ENCODE measurements around the gene GSTT2. TPM values are rescaled to one million over a fixed set of nuclear protein-coding genes. Genes with fewer than 3 reads are reported as not detected.
"Not testable (repeated sequence)": the region's sequence is repeated elsewhere in the genome, so short reads cannot be mapped to it uniquely, and the experiment has no call there.

GSTT2 gene
- total and polyA plus RNA-seq, 2 experiments from 2014 or later = 5.0 to 5.2 TPM

GRCh38 chr22:23970816-23971486 lies 9.0 kb upstream of the GSTT2 start:
- Histone ChIP-seq H3K4me3 (no peak overlapping the region), H3K27me3 (no peaks in the 10 kb centered on the region)

DNA sequence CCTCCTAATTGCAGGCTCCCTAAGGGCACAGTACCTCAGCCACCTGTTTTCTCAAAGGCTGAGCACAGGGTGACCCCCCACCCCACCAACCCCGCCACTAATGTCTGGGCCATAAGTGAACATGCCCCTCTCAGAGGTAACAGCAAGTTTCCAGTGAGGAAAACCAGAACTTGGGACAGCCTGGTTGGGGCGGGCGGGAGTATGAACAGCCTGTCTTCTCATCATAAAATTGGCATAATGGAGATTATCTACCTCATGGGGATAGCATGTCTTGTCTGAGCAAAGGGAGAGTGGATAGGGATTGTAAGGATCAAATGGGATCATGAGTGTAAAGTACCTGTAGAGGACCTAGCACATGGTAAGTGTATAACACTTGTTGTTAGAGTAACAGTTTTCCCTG lies 8.0 kb upstream of the GSTT2 start:
- peaks cover 15% of the 10 kb centered on the region for H3K36me3 ChIP-seq
- not testable (repeated sequence) for DNase-seq (ENCODE audit: low read depth in 1 of 2, low spot score in 1 of 2); H3K27me3 ChIP-seq; H3K4me1 ChIP-seq (ENCODE audit: low read depth); H3K9me3 ChIP-seq (ENCODE audit: low read depth); H3K4me3 ChIP-seq
- peak overlapping the region; percentile 48 for H3K27ac ChIP-seq

More at GRCh38 chr22:23970816-23971486, 9.0 kb upstream of the GSTT2 start:
- Histone ChIP-seq H3K4me1 (ENCODE audit: low read depth) (no peaks in the 10 kb centered on the region), H3K9me3 (ENCODE audit: low read depth) (no peaks in the 10 kb centered on the region), H3K36me3 (peaks cover 15% of the 10 kb centered on the region), H3K27ac (peak overlapping the region; percentile 43)
- no peak for TF ChIP-seq CTCF (IDR thresholded peaks at IDR 0.05; ENCODE audit: low read depth, low read length)
- DNase-seq (ENCODE audit: low read depth in 1 of 2, low spot score in 1 of 2) = no peak

DNA sequence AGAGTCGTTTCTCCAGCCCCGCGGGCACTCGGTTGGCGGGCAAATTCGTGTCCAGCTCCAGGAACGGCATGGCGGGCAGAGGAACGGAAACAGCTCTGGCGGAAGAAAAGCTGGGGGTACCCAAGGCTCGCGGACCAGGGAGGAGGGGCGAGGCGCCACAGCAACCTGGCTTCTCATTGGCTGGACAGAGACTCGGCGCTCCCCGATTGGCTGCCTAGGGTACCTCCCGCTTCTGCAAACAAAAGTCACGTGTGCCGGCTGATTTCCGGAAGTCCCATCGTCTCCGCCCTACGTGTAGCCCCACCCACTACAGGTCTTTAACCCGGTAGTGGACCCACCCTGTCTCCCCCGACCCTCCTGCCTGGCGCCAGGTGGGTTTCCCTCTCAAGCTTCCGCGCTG lies 5.6 kb upstream of the GSTT2 start, which contains the start of gene DDT:
TSS of gene DDT (minus strand) at position 97 of the 400 bp plus-strand sequence. CDS start at position 70, 27 bp downstream.
- not testable (repeated sequence) for DNase-seq (ENCODE audit: low read depth in 1 of 2, low spot score in 1 of 2); H3K27ac ChIP-seq; H3K27me3 ChIP-seq; H3K9me3 ChIP-seq (ENCODE audit: low read depth); H3K4me1 ChIP-seq (ENCODE audit: low read depth); H3K4me3 ChIP-seq
- H3K36me3 ChIP-seq = peaks cover 12% of the 10 kb centered on the region

- H3K36me3 ChIP-seq = peaks cover 11% of the 10 kb centered on the region
- H3K27ac ChIP-seq; H3K27me3 ChIP-seq; H3K4me3 ChIP-seq; H3K4me1 ChIP-seq (ENCODE audit: low read depth); H3K9me3 ChIP-seq (ENCODE audit: low read depth); DNase-seq (ENCODE audit: low read depth in 1 of 2, low spot score in 1 of 2): not testable (repeated sequence)
Measured at GRCh38 chr22:23974836-23975352, 5.0 kb upstream of the GSTT2 start.

DNA sequence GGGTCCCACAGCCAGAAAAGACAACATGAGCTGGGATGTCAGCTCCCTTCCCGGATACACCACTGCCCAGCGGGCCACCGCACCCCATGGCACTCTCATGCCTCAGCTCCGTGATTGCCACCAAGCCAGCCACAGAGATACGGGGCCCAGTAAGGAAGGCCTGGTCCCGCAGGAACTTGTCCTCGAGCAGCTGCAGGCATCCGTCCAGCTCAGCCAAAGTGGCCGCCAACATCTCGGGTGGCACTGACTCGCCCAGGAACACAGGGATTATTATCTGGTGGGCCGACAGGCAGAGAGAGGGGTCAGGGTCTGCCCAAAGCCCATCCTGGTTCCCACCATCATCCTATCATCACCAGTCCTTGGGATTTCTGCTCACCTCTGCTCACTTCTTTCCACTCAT lies 2.6 kb upstream of the GSTT2 start:
- not testable (repeated sequence) for DNase-seq (ENCODE audit: low read depth in 1 of 2, low spot score in 1 of 2); H3K36me3 ChIP-seq; H3K27me3 ChIP-seq; H3K4me1 ChIP-seq (ENCODE audit: low read depth); H3K9me3 ChIP-seq (ENCODE audit: low read depth); H3K4me3 ChIP-seq; H3K27ac ChIP-seq

GRCh38 chr22:23980567-23980966 lies 633 bp downstream of the GSTT2 start:
- not testable (repeated sequence) for DNase-seq (ENCODE audit: low read depth in 1 of 2, low spot score in 1 of 2); H3K27me3 ChIP-seq; H3K27ac ChIP-seq; H3K36me3 ChIP-seq; H3K4me3 ChIP-seq; H3K4me1 ChIP-seq (ENCODE audit: low read depth); H3K9me3 ChIP-seq (ENCODE audit: low read depth)

DNA sequence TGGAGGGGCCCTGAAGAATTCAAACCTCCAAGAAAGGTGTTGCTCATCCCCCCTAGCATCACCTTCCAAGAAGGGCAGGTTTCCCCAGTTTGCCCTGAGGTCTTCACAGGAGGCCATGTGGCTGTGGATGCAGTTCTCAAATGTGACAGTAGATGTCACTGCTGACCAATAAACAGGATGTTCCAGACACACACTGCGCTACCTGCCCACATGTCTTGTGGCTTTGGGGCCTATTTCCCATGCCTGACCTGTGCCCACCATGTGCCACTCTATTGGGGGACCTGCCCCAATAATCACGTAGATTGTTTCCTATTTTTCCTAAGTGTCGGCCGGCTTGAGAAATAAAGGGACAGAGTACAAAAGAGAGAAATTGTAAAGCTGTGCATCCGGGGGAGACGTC lies 4.5 kb downstream of the GSTT2 start:
- DNase-seq (ENCODE audit: low read depth in 1 of 2, low spot score in 1 of 2) = peak; percentile 63 to 70
- no peaks in the 10 kb centered on the region for H3K36me3 ChIP-seq
- peak; percentile 70 for TF ChIP-seq CTCF (IDR thresholded peaks at IDR 0.05; ENCODE audit: low read depth, low read length)

GRCh38 chr22:23986089-23986488 lies 6.2 kb downstream of the GSTT2 start:
- not testable (repeated sequence) for H3K27ac ChIP-seq; H3K9me3 ChIP-seq (ENCODE audit: low read depth); H3K36me3 ChIP-seq; H3K4me1 ChIP-seq (ENCODE audit: low read depth); H3K4me3 ChIP-seq; H3K27me3 ChIP-seq; DNase-seq (ENCODE audit: low read depth in 1 of 2, low spot score in 1 of 2)

More for the DNA sequence above, 4.5 kb downstream of the GSTT2 start:
- H3K4me3 ChIP-seq = no peak overlapping the region
- H3K27me3 ChIP-seq = no peaks in the 10 kb centered on the region
- H3K27ac ChIP-seq = no peak overlapping the region
- H3K9me3 ChIP-seq (ENCODE audit: low read depth) = no peaks in the 10 kb centered on the region
- H3K4me1 ChIP-seq (ENCODE audit: low read depth) = no peaks in the 10 kb centered on the region

DNA sequence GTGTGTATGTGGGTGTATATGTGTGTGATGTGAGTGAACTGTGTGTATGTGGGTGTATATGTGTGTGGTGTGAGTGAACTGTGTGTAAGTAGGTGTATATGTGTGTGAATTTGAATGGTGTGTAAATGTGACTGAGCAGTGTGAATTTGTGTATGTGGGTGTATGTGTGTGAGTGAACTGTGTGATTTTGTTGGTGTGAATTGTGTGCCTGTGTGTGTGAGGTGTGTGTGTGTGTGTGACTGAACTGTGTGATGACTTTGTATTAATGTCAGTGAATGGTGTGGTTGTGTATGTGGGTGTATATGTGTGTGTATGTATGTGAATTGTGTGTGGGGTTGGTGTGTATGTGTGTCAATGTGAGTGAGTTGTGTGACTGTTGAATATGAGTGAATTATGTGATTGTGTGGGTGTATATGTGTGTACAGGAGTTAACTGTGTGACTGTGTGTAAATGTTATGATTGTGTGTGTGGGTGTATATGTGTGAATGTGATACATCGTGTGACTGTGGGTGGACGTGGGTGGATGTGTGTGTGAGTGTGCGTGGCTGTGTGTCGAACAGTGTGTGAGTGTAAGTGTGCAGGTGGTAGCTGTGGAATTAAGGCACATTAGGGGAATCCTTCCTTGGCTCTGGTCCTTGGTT lies 6.7 kb downstream of the GSTT2 start:
- H3K9me3 ChIP-seq (ENCODE audit: low read depth); H3K27me3 ChIP-seq; H3K36me3 ChIP-seq; H3K4me1 ChIP-seq (ENCODE audit: low read depth); H3K27ac ChIP-seq; DNase-seq (ENCODE audit: low read depth in 1 of 2, low spot score in 1 of 2); H3K4me3 ChIP-seq: not testable (repeated sequence)

GRCh38 chr22:23989583-23990244 lies 9.8 kb downstream of the GSTT2 start:
- H3K27me3 ChIP-seq; H3K4me1 ChIP-seq (ENCODE audit: low read depth); DNase-seq (ENCODE audit: low read depth in 1 of 2, low spot score in 1 of 2); H3K36me3 ChIP-seq; H3K4me3 ChIP-seq; H3K27ac ChIP-seq; H3K9me3 ChIP-seq (ENCODE audit: low read depth): not testable (repeated sequence)

DNA sequence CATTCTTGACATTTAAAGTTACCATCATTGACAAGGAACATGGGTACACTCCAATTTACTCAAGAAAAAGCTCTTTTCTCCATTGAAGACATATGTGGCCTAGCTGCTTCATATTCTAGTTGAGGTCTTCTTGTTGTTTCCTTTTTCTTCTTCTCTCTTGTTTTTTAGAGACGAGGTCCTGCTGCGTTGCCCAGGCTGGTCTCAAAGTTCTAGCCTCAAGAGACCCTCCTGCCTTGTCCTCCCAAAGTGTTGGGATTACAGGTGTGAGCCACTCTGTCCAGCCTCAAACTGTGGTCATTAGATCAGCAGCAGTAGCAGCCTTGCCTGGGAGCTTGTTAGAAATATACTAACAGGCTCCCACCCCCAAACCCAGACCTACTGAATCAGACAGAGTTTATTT lies 13.1 kb downstream of the GSTT2 start:
- not testable (repeated sequence) for H3K4me3 ChIP-seq; H3K9me3 ChIP-seq (ENCODE audit: low read depth); H3K27ac ChIP-seq; H3K4me1 ChIP-seq (ENCODE audit: low read depth); H3K36me3 ChIP-seq; H3K27me3 ChIP-seq; DNase-seq (ENCODE audit: low read depth in 1 of 2, low spot score in 1 of 2)

Measured in cardiac muscle cell (in vitro differentiated cells and primary cell).